Mesendoderm (in vitro differentiated cells): ENCODE measurements around the gene GSG1L.

ENCODE experiments used
- DNase-seq: peaks from one replicate; pipeline ENCODE4 v3.0.0; 2013
- H2AK5ac ChIP-seq: 2 replicates; pipeline ENCODE4 v1.6.1; 2013; ENCODE audit warnings: low read length, inconsistent platforms
- H2BK120ac ChIP-seq: 2 replicates; pipeline ENCODE4 v1.6.1; 2013; ENCODE audit warnings: low read depth, mild to moderate bottlenecking, low read length, moderate library complexity, mixed read lengths
- H2BK15ac ChIP-seq: replicated peaks from 2 replicates; pipeline ENCODE4 v1.6.1; 2013; ENCODE audit warnings: low read depth, mild to moderate bottlenecking, moderate library complexity
- H2BK5ac ChIP-seq: 2 replicates; pipeline ENCODE4 v1.6.1; 2013; ENCODE audit warnings: low read length, inconsistent platforms
- H3K18ac ChIP-seq: 2 replicates; pipeline ENCODE4 v1.6.1; 2013; ENCODE audit warnings: mild to moderate bottlenecking, low read length, mixed read lengths
- H3K23ac ChIP-seq: one replicate; pipeline ENCODE4 v1.6.1; 2013; ENCODE audit warnings: low read length
- H3K27ac ChIP-seq: 2 replicates; pipeline ENCODE4 v1.5.1; 2013; ENCODE audit warnings: low read depth, mild to moderate bottlenecking, inconsistent platforms, low read length, moderate library complexity
- H3K27me3 ChIP-seq: 2 replicates; pipeline ENCODE4 v1.6.1; 2013; ENCODE audit warnings: low read length, control low read depth, mild to moderate bottlenecking, inconsistent platforms; ENCODE audit not compliant: insufficient read depth, poor library complexity
- H3K36me3 ChIP-seq: 2 replicates; pipeline ENCODE4 v1.6.1; 2013; ENCODE audit warnings: low read length, inconsistent platforms; ENCODE audit not compliant: control insufficient read depth, insufficient read depth
- H3K4ac ChIP-seq: one replicate; pipeline ENCODE4 v1.6.1; 2013; ENCODE audit warnings: low read depth, mild to moderate bottlenecking, low read length, moderate library complexity
- H3K4me1 ChIP-seq: 2 replicates; pipeline ENCODE4 v1.6.1; 2013; ENCODE audit warnings: low read depth, low read length, inconsistent platforms; ENCODE audit not compliant: control insufficient read depth
- H3K4me2 ChIP-seq: 2 replicates; pipeline ENCODE4 v1.6.1; 2013; ENCODE audit warnings: low read length
- H3K4me3 ChIP-seq: 2 replicates; pipeline ENCODE4 v1.5.1; 2013; ENCODE audit warnings: mild to moderate bottlenecking, low read length
- H3K56ac ChIP-seq: one replicate; pipeline ENCODE4 v1.6.1; 2013; ENCODE audit warnings: low read length
- H3K79me1 ChIP-seq: 2 replicates; pipeline ENCODE4 v1.6.1; 2013; ENCODE audit warnings: low read length, inconsistent platforms
- H3K79me2 ChIP-seq: 2 replicates; pipeline ENCODE4 v1.6.1; 2013; ENCODE audit warnings: mild to moderate bottlenecking, low read length; ENCODE audit not compliant: control insufficient read depth, insufficient read depth
- H3K9ac ChIP-seq: 2 replicates; pipeline ENCODE4 v1.6.1; 2013; ENCODE audit warnings: low read length, inconsistent platforms
- H4K5ac ChIP-seq: one replicate; pipeline ENCODE4 v1.6.1; 2013; ENCODE audit warnings: low read length
- H4K8ac ChIP-seq: one replicate; pipeline ENCODE4 v1.6.1; 2013; ENCODE audit warnings: low read depth, mild to moderate bottlenecking, control low read depth, low read length, moderate library complexity
- WGBS: extraction: QIAGEN DNeasy Blood & Tissue Kit; methylation state at CpG from one replicate; pipeline ENCODE4 v1.1.7; 2013; ENCODE audit warnings: low lambda C conversion rate, missing lambda C conversion rate; ENCODE audit not compliant: insufficient coverage; ENCODE audit errors: extremely low coverage; 5-methylcytosine and 5-hydroxymethylcytosine counted together

The GSG1L gene

DNA sequence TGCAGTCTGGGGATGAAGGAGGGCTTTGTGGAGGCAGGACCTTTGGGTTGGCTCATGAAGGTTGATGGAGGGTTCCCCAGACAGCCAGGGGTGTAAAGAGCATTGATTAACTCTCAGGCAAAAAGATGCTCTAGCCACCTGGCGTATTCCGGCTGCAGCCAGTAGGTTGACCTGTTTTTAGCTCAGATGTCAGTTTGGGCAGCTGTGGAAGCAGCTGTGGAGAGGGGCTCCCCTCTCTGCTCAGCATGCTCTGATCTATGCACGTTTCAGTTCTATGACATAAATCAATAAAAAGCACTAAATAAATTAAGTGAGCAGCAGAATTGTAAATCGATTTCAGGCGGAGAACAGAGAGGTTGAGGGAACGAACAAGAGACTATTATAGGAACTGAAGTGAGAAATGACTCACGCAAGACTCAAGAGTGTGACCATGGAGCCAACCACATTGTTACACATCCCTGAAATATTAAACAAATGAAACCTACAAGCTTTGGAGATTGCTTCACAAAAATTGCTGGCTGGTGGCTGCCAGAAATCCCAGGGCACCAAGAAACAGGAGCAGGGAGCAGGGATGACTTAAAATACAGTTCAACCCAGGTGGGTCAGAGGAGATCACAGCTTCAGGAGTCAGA, 111.9 kb downstream of the GSG1L start:
- Histone ChIP-seq H3K4me2 (no peak overlapping the region), H3K36me3 (no peaks in the 10 kb centered on the region), H2BK5ac (no peak overlapping the region), H3K79me1 (no peaks in the 10 kb centered on the region), H2BK120ac (no peak overlapping the region), H3K9ac (no peak overlapping the region), H3K4me3 (no peak overlapping the region), H3K79me2 (no peaks in the 10 kb centered on the region), H2BK15ac (no peak overlapping the region), H4K8ac (no peak overlapping the region), H3K23ac (no peak overlapping the region), H3K56ac (no peak overlapping the region), H2AK5ac (no peak overlapping the region), H3K4ac (no peak overlapping the region), H3K27me3 (no peaks in the 10 kb centered on the region), H3K27ac (no peak overlapping the region), H3K18ac (no peak overlapping the region), H4K5ac (no peak overlapping the region), H3K4me1 (no peaks in the 10 kb centered on the region)
- WGBS = no CpG with 5 or more reads among the region's 7 CpGs
- no peak for DNase-seq

- Histone ChIP-seq H4K8ac (no peak overlapping the region), H3K4me1 (no peaks in the 10 kb centered on the region), H3K36me3 (no peaks in the 10 kb centered on the region), H3K23ac (no peak overlapping the region), H3K4ac (no peak overlapping the region), H3K27ac (no peak overlapping the region), H3K4me2 (no peak overlapping the region), H3K9ac (no peak overlapping the region), H2BK120ac (no peak overlapping the region), H4K5ac (no peak overlapping the region), H2BK15ac (no peak overlapping the region), H3K79me2 (no peaks in the 10 kb centered on the region), H3K4me3 (no peak overlapping the region), H3K56ac (no peak overlapping the region), H3K18ac (no peak overlapping the region), H3K27me3 (no peaks in the 10 kb centered on the region), H2AK5ac (no peak overlapping the region), H2BK5ac (no peak overlapping the region), H3K79me1 (no peaks in the 10 kb centered on the region)
- DNase-seq = no peak
- WGBS = no CpG with 5 or more reads among the region's 7 CpGs
Measured at GRCh38 chr16:27950206-27950887, 113.2 kb downstream of the GSG1L start.

- Histone ChIP-seq H2AK5ac (no peak overlapping the region), H4K8ac (no peak overlapping the region), H3K9ac (no peak overlapping the region), H2BK15ac (no peak overlapping the region), H3K79me1 (no peaks in the 10 kb centered on the region), H3K27ac (no peak overlapping the region), H2BK5ac (no peak overlapping the region), H3K18ac (no peak overlapping the region), H3K4me3 (no peak overlapping the region), H3K36me3 (no peaks in the 10 kb centered on the region), H3K27me3 (no peaks in the 10 kb centered on the region), H4K5ac (no peak overlapping the region), H3K79me2 (no peaks in the 10 kb centered on the region), H3K4ac (no peak overlapping the region), H3K23ac (no peak overlapping the region), H2BK120ac (no peak overlapping the region), H3K4me1 (no peaks in the 10 kb centered on the region), H3K56ac (no peak overlapping the region), H3K4me2 (no peak overlapping the region)
- DNase-seq = no peak
- WGBS = no CpG with 5 or more reads among the region's 7 CpGs
Measured at GRCh38 chr16:27947696-27948095, 115.8 kb downstream of the GSG1L start.

DNA sequence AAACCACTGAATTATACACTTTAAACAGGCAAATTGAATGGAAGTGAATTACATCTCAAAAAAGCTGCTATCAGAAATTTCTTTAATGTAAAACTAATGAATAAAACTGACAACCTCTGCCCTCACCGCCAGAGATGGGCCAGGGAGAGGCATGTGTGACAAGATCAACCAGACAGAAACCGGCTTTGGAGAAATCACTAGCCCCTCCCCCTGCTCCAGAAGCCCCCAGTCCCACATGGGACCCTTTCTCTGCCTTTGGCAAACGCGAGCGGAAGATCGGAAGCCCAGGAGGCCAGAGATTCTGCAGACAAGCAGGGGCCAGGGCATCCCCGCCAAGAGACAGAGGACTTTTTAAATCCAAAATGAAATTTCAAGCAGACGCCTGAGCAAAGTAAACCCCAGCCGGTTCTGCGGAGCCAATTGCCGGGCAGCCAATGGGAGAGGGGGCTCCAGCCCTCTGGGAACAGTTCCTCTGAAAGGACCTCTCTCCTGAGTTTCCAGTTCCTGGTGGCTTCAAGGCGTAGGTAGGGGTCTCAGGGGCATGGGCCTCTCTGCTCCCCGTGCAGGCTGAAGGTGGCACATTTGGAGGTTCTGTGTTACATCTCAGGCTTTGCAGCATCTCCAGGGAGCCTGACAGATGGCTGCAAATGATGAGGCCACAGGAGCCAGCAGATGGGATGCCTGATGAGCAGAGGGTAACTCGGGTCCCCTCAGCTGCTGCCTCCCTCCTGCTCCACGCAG, 118.1 kb downstream of the GSG1L start:
- no CpG with 5 or more reads among the region's 15 CpGs for WGBS
- H3K27ac ChIP-seq = no peak overlapping the region

GRCh38 chr16:27943766-27944165, 119.7 kb downstream of the GSG1L start:
- no peak overlapping the region for H3K27ac ChIP-seq
- no peak overlapping the region for H4K5ac ChIP-seq
- H3K36me3 ChIP-seq = no peaks in the 10 kb centered on the region
- H2BK15ac ChIP-seq = no peak overlapping the region
- no peak overlapping the region for H3K18ac ChIP-seq
- WGBS = no CpG with 5 or more reads among the region's 2 CpGs
- no peaks in the 10 kb centered on the region for H3K27me3 ChIP-seq
- H2BK120ac ChIP-seq = no peak overlapping the region
- no peak overlapping the region for H3K4ac ChIP-seq
- no peaks in the 10 kb centered on the region for H3K4me1 ChIP-seq
- no peak overlapping the region for H3K23ac ChIP-seq
- no peak overlapping the region for H2BK5ac ChIP-seq
- H3K79me1 ChIP-seq = no peaks in the 10 kb centered on the region
- H3K56ac ChIP-seq = no peak overlapping the region
- H2AK5ac ChIP-seq = no peak overlapping the region
- no peak overlapping the region for H3K4me2 ChIP-seq
- H3K79me2 ChIP-seq = no peaks in the 10 kb centered on the region
- no peak overlapping the region for H4K8ac ChIP-seq
- no peak overlapping the region for H3K9ac ChIP-seq
- no peak overlapping the region for H3K4me3 ChIP-seq
- no peak for DNase-seq

More for the DNA sequence above, 118.1 kb downstream of the GSG1L start:
- Histone ChIP-seq H2BK15ac (no peak overlapping the region), H4K5ac (no peak overlapping the region), H3K79me2 (no peaks in the 10 kb centered on the region), H3K4me1 (no peaks in the 10 kb centered on the region), H3K79me1 (no peaks in the 10 kb centered on the region), H3K9ac (no peak overlapping the region), H2BK5ac (no peak overlapping the region), H3K23ac (no peak overlapping the region), H3K4ac (no peak overlapping the region), H3K56ac (no peak overlapping the region), H2AK5ac (no peak overlapping the region), H3K36me3 (no peaks in the 10 kb centered on the region), H3K27me3 (no peaks in the 10 kb centered on the region), H2BK120ac (no peak overlapping the region), H3K4me2 (no peak overlapping the region), H3K4me3 (no peak overlapping the region), H4K8ac (no peak overlapping the region), H3K18ac (no peak overlapping the region)
- DNase-seq = no peak
